Measurements from ENCODE around the gene TMEM62. TPM values are rescaled to one million over a fixed set of nuclear protein-coding genes. Genes with fewer than 3 reads are reported as not detected.

The TMEM62 gene
- total RNA-seq, 2 experiments from 2014 or later, result 21.2 to 34.7 TPM

- Mint-ChIP-seq H3K4me3 (no peak overlapping the region), H3K36me3 (no peaks in the 10 kb centered on the region), H3K4me1 (no peaks in the 10 kb centered on the region), H3K9me3 (ENCODE audit: low read depth) (no peaks in the 10 kb centered on the region), H3K27me3 (peaks cover 15% of the 10 kb centered on the region), H3K27ac (no peak overlapping the region)
- no peak for DNase-seq
- ATAC-seq, result no peak
- CTCF ChIA-PET, result interaction anchor here (2.5 to 4.8 kb wide), 2 partner anchors 15 to 75 kb away, joined by 8 to 30 read pairs; no protein-coding TSS in a partner anchor
Observed at GRCh38 chr15:43210172-43210745, 76.9 kb downstream of the TMEM62 start.

GRCh38 chr15:43210807-43211206, 77.4 kb downstream of the TMEM62 start:
- DNase-seq, result no peak
- no peak for ATAC-seq
- H3K4me1 Mint-ChIP-seq, result no peaks in the 10 kb centered on the region
- no peaks in the 10 kb centered on the region for H3K36me3 Mint-ChIP-seq
- peaks cover 15% of the 10 kb centered on the region for H3K27me3 Mint-ChIP-seq
- CTCF ChIA-PET, result interaction anchor here (2.5 to 4.8 kb wide), 2 partner anchors 15 to 75 kb away, joined by 8 to 30 read pairs; no protein-coding TSS in a partner anchor
- H3K27ac Mint-ChIP-seq, result no peak overlapping the region
- H3K4me3 Mint-ChIP-seq, result no peak overlapping the region
- H3K9me3 Mint-ChIP-seq (ENCODE audit: low read depth), result no peaks in the 10 kb centered on the region

- Mint-ChIP-seq H3K9me3 (ENCODE audit: low read depth) (no peaks in the 10 kb centered on the region), H3K4me3 (no peak overlapping the region), H3K4me1 (no peaks in the 10 kb centered on the region), H3K36me3 (no peaks in the 10 kb centered on the region), H3K27me3 (peaks cover 15% of the 10 kb centered on the region), H3K27ac (no peak overlapping the region)
- no peak for DNase-seq
- ATAC-seq, result no peak
- CTCF ChIA-PET, result interaction anchor here (0.6 to 4.8 kb wide), 3 partner anchors 14 to 758 kb away, joined by 3 to 30 read pairs (median 8); no protein-coding TSS in a partner anchor
Observed at GRCh38 chr15:43211224-43211735, 77.9 kb downstream of the TMEM62 start.

GRCh38 chr15:43212299-43212698, 78.9 kb downstream of the TMEM62 start:
- no peaks in the 10 kb centered on the region for H3K36me3 Mint-ChIP-seq
- no peak for ATAC-seq
- H3K4me1 Mint-ChIP-seq, result no peaks in the 10 kb centered on the region
- no peak overlapping the region for H3K27ac Mint-ChIP-seq
- CTCF ChIA-PET, result interaction anchor here (2.5 to 4.8 kb wide), 2 partner anchors 13 to 73 kb away, joined by 8 to 30 read pairs; no protein-coding TSS in a partner anchor
- no peak for DNase-seq
- no peak overlapping the region for H3K4me3 Mint-ChIP-seq
- no peaks in the 10 kb centered on the region for H3K9me3 Mint-ChIP-seq (ENCODE audit: low read depth)
- peaks cover 15% of the 10 kb centered on the region for H3K27me3 Mint-ChIP-seq

GRCh38 chr15:43212951-43213350, 79.6 kb downstream of the TMEM62 start:
- Mint-ChIP-seq H3K27ac (no peak overlapping the region), H3K4me1 (no peaks in the 10 kb centered on the region), H3K9me3 (ENCODE audit: low read depth) (no peaks in the 10 kb centered on the region), H3K4me3 (no peak overlapping the region), H3K36me3 (no peaks in the 10 kb centered on the region), H3K27me3 (peaks cover 13% of the 10 kb centered on the region)
- CTCF ChIA-PET, result interaction anchor here (4.8 kb wide), 1 partner anchor 12 kb away, joined by 30 read pairs; no protein-coding TSS in a partner anchor
- ATAC-seq (no peak), DNase-seq (no peak)

- Mint-ChIP-seq H3K9me3 (ENCODE audit: low read depth) (no peaks in the 10 kb centered on the region), H3K4me3 (no peak overlapping the region), H3K27me3 (peaks cover 13% of the 10 kb centered on the region), H3K36me3 (no peaks in the 10 kb centered on the region), H3K27ac (no peak overlapping the region), H3K4me1 (no peaks in the 10 kb centered on the region)
- ATAC-seq (no peak), DNase-seq (no peak)
- CTCF ChIA-PET, result interaction anchor here (4.8 kb wide), 1 partner anchor 12 kb away, joined by 30 read pairs; no protein-coding TSS in a partner anchor
Observed at GRCh38 chr15:43213466-43213865, 80.1 kb downstream of the TMEM62 start.

GRCh38 chr15:43214169-43214568, 80.8 kb downstream of the TMEM62 start:
- CTCF ChIA-PET, result interaction anchor here (1.0 to 4.8 kb wide), 2 partner anchors 10 to 11 kb away, joined by 5 to 30 read pairs; no protein-coding TSS in a partner anchor
- peaks cover 11% of the 10 kb centered on the region for H3K27me3 Mint-ChIP-seq
- H3K36me3 Mint-ChIP-seq, result no peaks in the 10 kb centered on the region
- H3K9me3 Mint-ChIP-seq (ENCODE audit: low read depth), result no peaks in the 10 kb centered on the region
- DNase-seq, result no peak
- H3K4me3 Mint-ChIP-seq, result no peak overlapping the region
- no peaks in the 10 kb centered on the region for H3K4me1 Mint-ChIP-seq
- no peak overlapping the region for H3K27ac Mint-ChIP-seq
- ATAC-seq, result no peak

GRCh38 chr15:43214592-43215295, 81.4 kb downstream of the TMEM62 start:
- H3K36me3 Mint-ChIP-seq, result no peaks in the 10 kb centered on the region
- H3K9me3 Mint-ChIP-seq (ENCODE audit: low read depth), result no peaks in the 10 kb centered on the region
- H3K4me3 Mint-ChIP-seq, result no peak overlapping the region
- DNase-seq (no peak), ATAC-seq (no peak)
- no peaks in the 10 kb centered on the region for H3K4me1 Mint-ChIP-seq
- no peak overlapping the region for H3K27ac Mint-ChIP-seq
- H3K27me3 Mint-ChIP-seq, result peaks cover 10% of the 10 kb centered on the region
- CTCF ChIA-PET, result interaction anchor here (1.0 to 4.8 kb wide), 2 partner anchors 10 to 11 kb away, joined by 5 to 30 read pairs; no protein-coding TSS in a partner anchor

GRCh38 chr15:43215961-43216360, 82.6 kb downstream of the TMEM62 start:
- no peaks in the 10 kb centered on the region for H3K4me1 Mint-ChIP-seq
- DNase-seq, result no peak
- ATAC-seq, result no peak
- CTCF ChIA-PET, result interaction anchor here (2.0 kb wide), 1 partner anchor 10 kb away, joined by 8 read pairs; no protein-coding TSS in a partner anchor
- H3K4me3 Mint-ChIP-seq, result no peak overlapping the region
- H3K27ac Mint-ChIP-seq, result no peak overlapping the region
- peaks cover 15% of the 10 kb centered on the region for H3K27me3 Mint-ChIP-seq
- no peaks in the 10 kb centered on the region for H3K9me3 Mint-ChIP-seq (ENCODE audit: low read depth)
- H3K36me3 Mint-ChIP-seq, result no peaks in the 10 kb centered on the region

GRCh38 chr15:43218908-43219706, 85.7 kb downstream of the TMEM62 start:
- ATAC-seq, result no peak
- peak overlapping the region; percentile 15 for H3K27ac Mint-ChIP-seq
- no peaks in the 10 kb centered on the region for H3K9me3 Mint-ChIP-seq (ENCODE audit: low read depth)
- CTCF ChIA-PET, result interaction anchor here (1.0 to 1.5 kb wide), 2 partner anchors 15 to 66 kb away, joined by 4 read pairs; no protein-coding TSS in a partner anchor
- H3K4me3 Mint-ChIP-seq, result no peak overlapping the region
- no peaks in the 10 kb centered on the region for H3K36me3 Mint-ChIP-seq
- H3K4me1 Mint-ChIP-seq, result no peaks in the 10 kb centered on the region
- no peak for DNase-seq
- peaks cover 23% of the 10 kb centered on the region for H3K27me3 Mint-ChIP-seq

- Mint-ChIP-seq H3K9me3 (ENCODE audit: low read depth) (no peaks in the 10 kb centered on the region), H3K27ac (no peak overlapping the region), H3K27me3 (peaks cover 27% of the 10 kb centered on the region), H3K4me3 (no peak overlapping the region), H3K36me3 (no peaks in the 10 kb centered on the region), H3K4me1 (no peaks in the 10 kb centered on the region)
- no peak for ATAC-seq
- CTCF ChIA-PET, result interaction anchor here (1.5 kb wide), 1 partner anchor 65 kb away, joined by 4 read pairs; no protein-coding TSS in a partner anchor
- no peak for DNase-seq
Observed at GRCh38 chr15:43219929-43220928, 86.8 kb downstream of the TMEM62 start.

- Mint-ChIP-seq H3K4me3 (no peak within 1 kb of the TSS), H3K36me3 (no peaks in the 10 kb centered on the region), H3K27me3 (peaks cover 27% of the 10 kb centered on the region), H3K9me3 (ENCODE audit: low read depth) (no peaks in the 10 kb centered on the region), H3K27ac (no peak within 1 kb of the TSS), H3K4me1 (peaks cover 5% of the 10 kb centered on the region)
- ATAC-seq (no peak), DNase-seq (no peak)
- CTCF ChIA-PET, result interaction anchor here (2.7 to 3.3 kb wide), 2 partner anchors 17 to 65 kb away, joined by 11 to 14 read pairs; no protein-coding TSS in a partner anchor
Observed at GRCh38 chr15:43220991-43221403, 87.6 kb downstream of the TMEM62 start, which contains the start of gene EPB42. TSS of gene EPB42 (minus strand) at chr15:43221018. CDS start at chr15:43220825, 193 bp downstream.
